HPDE6-E6E7 (cell line): Measurements from ENCODE around the gene ALG14.

ENCODE experiments used
- DNase-seq: peaks from one replicate; pipeline ENCODE4 v3.0.0; 2011; ENCODE audit warnings: missing footprints; ENCODE audit errors: extremely low spot score

Gene ALG14

DNA sequence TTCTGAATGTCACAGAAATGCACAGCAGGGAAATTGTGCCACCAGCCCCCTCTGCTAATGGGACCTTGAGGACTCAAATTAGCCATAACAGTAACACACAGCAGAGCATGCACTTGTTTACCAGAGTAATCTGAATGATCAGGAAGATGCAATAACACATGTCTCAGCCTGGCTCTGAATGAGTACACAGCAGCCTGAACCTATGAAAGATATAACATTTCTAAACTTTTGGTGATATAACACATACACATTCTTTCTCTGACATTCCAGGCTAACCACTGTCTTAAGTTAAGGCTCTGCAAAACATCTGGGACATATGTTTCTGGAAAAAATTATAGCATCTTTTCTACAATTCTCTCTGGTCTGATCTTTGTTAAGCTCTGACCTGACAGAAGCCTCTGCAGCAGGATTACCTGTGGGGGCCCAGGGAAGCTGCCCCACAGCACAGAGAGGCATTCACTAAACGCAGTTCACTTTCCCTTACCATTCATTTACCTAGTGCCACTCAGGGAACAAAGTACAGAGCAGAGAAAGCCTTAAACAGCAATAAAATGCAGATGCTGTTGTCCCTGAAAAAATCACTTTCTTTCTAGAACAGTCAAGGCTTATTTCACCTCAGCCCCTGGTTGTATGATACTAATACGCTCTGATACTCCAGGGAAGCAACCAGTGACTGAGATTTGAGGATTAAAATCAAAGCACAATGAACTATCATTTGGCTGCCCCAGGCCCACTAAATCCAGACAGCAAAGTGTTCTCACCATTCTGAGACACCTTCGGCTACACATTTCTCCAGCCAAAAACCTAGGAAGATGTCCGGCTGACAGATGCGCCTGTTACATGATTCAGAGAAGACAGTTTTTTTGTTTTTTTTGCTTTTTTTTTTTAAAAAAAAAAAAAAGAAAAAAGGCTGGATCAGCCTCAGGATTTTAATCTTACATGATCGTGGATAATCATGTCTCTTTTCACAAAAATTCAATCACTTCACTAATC is 91.9 kb downstream of the ALG14 start:
- DNase-seq: no peak

DNA sequence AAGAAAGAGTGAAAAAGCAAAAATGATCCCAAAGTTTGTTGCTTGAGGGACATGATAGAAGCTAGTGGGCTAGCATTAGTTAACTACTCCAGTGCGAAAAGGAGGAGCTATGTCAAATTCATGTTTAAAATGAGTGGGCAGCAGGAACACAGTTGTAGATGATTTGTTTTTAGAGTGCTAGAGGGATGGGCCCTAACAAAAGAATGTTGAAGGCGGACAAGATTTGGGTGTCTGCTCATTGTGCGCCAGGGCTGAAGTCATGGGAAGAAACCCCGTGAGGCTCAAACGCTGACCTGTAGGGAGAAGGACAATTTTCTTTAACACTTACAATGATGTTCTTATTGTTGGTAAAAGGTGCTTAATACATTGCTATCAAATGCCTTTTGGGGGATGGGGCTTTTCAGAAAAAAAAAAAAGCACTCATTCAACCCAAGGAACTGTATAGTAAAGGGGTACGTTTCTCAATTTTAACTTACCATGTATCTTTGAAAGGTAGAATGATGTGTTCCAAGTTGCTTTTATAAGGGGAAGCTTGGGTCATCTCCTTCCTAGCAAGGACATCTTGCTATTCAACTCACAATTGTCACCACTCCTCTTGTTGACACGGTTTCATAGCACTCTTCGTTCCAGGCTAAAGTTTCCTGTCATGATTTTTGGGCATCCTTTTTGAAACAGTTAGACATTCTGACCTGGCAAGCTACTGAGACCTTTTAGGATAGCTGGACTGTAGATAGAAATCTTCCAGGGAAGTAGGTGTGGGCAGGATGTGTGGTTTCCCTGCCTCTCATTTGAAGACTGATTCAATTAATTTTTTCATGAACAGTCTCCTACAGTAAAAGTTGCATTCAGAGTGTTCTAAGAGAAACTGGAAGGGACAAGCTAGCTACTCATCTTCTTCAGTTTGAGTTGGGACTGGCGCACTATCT is 92.8 kb downstream of the ALG14 start:
- no peak for DNase-seq

DNA sequence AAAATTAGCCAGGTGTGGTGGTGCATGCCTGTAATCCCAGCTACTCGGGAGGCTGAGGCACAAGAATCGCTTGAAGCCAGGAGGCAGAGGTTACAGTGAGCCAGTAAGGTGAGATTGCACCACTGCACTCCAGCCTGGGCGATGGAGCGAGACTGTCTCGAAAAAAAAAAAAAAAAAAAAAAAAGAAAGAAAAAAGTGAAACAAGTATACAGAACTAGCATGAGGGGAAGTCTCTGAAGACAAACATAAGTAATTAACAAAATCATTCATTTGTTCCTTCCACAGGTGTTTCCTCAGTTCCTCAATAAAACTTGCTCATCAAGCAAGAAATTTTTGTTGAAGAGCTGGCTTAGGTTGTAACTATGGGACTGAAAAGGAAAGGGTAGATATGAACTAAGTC is 93.6 kb downstream of the ALG14 start:
- no peak for DNase-seq

DNA sequence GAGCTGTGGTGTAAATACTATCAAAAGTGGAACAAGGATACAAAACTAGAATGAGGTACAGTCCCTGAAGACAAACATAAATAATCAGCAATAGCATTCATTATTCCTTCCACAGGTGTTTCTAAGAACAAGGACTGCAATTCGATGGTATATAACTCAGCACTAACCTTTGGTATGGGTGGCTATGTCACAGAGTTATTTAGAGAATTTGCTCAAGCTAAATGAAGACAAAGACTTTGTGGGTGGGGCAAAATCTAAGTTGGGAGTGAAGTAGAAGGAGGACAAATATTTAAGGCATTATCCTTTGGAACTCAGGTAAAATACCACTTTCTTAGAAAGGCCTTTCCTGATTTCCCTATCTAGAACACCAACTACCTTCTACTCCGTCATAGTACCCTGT is 94.3 kb downstream of the ALG14 start:
- DNase-seq: no peak

DNA sequence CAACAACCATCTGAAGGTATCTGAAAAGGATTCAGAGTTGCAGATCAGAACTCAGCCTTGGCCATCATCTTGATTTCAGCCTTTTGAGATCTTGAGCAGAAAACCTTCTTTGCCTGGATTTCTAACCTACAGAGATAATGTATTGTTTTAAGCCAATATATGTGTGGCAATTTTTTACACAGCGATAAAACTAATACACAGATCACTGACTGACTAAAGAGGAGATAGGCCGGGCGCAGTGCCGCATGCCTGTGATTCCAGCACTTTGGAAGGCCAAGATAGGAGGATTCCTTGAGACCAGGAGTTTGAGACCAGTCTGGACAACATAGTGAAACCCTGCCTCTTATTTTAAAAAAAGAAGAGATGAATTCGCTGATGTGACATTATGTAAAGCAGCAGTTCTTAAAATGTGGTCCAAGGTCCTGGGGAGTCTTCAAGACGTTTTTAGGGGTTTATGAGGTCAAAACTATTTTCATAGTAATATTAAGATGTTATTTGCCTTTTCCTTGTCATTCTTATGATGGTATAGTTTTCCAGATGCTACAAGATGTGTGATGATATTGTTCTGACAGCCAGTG is 95.7 kb downstream of the ALG14 start:
- DNase-seq: no peak

DNA sequence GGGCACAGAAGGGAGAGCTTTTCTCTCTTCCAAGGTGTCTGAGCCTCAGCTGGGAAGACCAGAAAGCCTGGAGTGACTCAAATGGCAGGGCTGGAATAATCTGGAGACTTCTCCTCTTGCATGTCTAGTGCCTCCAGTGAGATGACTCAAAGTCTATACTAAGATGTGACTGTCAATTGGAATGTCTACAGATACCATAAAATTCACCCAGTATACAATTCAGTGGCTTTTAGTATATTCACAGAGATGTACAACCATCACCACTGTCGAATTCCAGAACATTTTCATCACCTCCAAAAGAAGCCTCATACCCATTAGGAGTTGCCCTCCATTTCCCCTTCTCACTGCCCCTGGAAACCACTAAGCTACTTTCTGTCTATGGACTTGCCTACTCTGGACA is 97.9 kb downstream of the ALG14 start:
- no peak for DNase-seq

DNA sequence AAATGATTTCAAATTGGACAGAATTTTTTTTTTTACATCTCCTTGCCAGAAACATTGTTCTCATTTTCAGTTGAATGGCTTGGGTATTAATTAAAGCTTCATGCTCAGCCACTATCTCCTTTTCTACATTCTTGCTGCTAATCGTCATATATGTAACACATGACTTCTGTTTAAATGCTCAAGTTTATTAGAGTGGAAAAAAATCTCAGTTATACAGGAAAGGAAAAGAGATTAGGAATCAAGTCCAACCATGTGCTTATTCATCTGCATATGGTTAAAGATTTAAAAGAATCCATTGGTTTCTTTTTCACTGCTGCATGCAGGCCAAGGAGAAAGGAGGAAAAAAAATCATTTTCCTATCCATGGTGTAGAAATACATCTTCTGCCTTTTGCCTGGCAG is 98.5 kb downstream of the ALG14 start:
- no peak for DNase-seq

DNA sequence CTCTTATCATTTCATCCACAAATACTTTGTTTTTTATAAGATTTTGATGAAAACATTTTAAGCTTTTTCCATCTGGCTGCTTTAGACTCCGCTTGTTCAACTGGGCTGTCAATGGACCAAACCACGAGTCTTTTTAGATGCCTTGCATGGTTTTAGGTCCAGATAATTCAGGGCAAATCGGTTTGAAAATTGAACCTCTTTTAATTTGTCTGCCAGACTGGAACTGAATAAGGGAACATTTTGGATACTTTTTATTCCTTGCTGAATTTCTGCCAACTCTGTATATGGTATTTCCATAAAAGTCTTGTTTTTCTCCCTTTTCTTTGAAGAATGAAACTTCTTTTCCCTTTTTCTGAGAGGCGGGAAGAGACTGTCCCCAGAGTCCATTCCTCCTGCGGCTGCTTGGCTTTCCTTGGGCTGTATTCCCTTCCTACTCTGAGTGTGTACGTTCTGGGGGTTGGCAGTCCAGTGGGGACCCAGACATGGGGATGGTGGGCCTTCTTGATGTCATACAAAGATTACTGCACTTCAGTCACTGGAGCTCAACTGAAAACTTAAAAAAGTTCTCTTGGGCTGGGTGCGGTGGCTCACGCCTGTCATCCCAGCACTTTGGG is 99.3 kb downstream of the ALG14 start:
- no peak for DNase-seq

DNA sequence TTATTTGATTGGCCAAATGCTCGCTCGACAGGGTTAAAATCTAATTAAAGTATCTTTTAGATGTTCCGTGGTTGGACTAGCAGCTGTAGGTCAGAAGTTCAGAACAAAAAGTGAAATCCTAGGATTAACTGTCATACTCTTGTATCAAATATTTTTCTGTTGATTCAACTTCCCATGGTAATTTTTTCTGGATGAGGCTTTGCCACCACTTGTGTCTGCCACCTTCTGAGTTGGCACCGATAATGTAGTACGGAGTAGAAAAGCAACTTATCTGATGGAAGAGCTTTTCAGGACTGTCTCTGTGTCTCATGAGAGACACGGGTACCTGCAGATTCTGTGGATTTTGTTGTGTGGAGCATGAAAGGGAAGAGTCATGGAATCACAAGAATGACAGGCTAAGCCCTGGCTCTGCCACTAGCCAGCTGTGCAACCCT is 101.2 kb downstream of the ALG14 start:
- DNase-seq: peak; percentile 23

DNA sequence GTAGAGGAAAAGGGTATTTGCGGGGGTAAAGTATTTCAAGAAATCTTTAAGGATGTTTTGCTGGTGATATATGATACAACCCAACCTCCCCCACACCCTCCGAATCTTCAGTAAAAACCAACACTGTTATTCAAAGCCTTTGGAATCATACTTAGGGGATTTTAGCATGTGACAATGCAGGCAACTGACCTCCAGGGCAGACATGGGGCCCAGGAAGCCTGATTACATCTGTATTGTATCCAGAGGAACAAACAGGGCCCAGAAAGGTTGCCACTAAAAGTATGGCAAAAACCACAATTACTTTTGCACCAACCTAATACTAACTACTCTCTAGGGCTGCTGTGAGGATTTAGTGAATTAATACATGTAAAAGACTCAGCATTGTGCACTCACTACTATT is 102.0 kb downstream of the ALG14 start:
- DNase-seq: no peak

DNA sequence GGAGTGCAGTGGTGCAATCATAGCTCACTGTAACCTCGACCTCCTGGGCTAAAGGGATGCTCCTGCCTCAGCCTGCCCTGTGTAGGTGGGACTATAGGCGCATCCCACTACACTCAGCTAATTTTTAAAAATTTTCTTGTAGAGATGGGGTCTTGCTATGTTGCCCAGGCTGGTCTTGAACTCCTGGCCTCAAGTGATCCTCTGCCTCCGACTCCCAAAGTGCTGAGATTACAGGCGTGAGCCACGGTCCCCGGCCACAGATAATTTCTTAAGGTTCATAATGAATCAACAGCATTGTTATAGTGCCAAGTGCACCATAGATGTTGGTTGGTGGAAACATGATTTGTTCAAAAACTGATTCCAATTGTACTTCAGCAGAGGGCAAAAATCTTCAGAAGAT is 103.6 kb downstream of the ALG14 start:
- DNase-seq: no peak

DNA sequence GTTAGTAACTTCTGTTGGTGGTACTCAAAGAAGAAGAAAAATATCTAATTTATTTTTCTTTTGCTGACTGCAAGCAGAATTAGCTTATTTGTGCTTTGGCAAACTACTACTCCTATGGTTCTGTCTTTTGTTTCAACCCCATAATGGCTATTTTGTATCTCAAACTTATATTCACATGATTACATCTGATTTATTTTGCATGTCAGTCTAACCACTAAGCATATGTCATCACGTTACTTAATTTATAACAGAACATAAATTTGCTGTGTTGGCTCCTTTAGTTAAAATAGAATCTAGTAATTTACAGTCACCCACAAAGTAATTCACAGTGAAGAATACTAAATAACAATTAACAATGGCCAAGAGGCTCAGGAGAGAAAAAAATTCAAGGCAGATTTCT is 106.7 kb downstream of the ALG14 start:
- DNase-seq: no peak

DNA sequence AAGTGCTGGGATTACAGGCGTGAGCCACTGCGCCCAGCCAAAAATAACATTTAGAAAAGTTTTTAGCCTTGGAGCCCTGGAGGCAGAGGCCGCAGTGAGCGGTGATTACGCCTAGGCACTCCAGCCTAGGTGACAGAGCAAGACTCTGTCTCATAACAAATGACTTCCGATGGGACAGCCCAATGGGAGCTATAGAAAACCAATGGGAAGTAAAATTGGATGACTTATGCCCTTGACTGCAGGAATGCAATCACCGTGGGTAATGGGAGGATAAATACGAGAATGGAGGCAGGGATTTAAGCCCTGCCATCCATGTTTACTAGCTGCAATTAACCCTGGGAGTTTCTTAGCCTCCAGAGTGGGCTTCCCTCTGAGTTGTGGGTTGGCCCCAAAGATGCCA is 108.9 kb downstream of the ALG14 start:
- DNase-seq: no peak

DNA sequence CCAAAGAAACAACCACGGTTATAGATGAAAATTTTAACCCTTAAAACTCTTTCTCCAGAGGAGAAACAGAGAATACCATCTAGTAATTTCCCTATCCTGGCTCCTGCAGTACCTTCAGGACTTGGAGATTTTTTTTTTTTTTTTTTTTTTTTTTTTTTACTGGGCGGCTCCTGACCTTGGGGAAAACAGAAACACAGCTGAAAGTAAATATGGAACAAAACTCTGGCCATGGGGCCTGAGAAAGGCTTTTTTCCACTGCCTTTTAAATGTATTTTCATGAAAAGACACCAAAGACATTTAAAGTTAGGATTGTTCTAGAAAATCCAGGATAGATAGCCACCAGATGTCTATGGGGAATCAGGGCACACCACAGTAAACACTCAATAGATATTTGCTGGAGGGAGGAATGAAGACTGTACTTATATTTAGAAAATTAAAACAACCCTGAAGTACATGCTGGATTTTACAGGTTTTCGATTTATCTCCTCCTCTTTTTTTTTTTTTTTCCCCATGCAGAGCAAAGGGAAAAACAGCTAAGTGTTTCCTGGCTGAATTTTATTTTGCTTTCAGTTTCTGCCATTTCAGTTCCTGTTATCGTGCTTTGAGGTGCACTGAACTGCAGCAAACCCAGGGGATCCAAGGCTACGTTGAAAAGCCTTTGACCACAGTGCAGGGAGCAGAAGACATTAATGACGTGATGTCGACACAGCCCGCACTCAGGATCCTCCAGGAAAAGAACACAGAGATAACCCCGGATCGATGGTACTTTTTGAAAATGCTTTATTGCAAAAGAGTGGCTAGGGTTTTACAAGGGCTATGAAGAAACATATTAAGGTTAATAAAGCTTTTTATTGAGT is 110.1 kb downstream of the ALG14 start:
- DNase-seq: no peak

DNA sequence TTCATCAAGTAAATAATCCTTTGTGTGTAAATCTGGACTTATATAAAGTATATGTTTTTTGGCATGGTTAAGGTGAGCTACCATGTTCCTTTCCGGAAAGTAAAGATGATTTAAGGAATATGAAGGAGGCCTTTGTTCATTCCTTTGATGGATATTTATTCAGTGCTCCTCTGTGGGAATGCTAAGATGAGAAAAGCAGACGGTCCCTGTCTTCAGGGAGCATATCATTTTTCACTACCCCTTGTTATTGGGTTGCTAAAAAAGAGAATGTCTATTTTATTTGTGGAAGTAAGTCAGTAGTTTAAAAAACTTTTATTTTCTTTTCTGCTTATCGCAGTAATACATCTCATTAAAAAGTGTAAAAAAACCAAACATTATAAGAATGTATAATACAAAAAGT is 110.8 kb downstream of the ALG14 start:
- no peak for DNase-seq

DNA sequence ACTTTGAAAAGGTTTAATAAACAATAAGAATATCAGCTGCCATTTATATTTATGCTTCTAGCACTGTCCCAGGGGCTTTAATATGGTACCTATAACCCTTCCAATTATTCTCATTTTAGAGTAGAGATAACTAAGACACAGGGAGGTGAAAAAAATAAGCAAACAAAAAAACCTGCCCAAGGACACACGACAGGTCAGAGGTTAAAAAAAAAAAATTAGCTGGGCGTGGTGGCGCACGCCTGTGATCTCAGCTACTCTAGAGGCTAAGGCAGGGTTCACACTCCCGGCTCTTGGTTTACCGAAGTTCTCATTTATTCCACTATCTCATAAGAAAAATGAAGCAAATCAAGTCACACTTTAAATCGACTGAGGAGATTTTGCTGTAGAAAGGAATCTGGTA is 111.2 kb downstream of the ALG14 start:
- DNase-seq: no peak

DNA sequence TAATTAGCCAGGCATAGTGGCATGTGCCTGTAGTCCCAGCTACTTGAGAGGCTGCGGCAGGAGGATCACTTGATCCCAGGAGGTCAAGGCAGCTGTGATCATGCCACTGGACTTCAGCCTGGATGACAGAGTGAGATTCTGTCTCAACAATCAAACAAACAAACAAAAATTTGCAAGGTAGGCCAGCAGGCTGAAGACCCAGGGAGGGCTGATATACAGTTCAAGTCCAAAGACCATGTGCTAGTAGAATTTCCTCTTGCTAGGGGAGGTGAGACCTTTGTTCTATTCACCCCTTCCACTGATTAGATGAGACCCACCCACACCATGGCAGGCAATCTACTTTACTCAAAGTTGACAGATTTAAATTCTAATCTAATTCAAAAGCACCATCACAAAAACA is 114.7 kb downstream of the ALG14 start:
- DNase-seq: no peak

DNA sequence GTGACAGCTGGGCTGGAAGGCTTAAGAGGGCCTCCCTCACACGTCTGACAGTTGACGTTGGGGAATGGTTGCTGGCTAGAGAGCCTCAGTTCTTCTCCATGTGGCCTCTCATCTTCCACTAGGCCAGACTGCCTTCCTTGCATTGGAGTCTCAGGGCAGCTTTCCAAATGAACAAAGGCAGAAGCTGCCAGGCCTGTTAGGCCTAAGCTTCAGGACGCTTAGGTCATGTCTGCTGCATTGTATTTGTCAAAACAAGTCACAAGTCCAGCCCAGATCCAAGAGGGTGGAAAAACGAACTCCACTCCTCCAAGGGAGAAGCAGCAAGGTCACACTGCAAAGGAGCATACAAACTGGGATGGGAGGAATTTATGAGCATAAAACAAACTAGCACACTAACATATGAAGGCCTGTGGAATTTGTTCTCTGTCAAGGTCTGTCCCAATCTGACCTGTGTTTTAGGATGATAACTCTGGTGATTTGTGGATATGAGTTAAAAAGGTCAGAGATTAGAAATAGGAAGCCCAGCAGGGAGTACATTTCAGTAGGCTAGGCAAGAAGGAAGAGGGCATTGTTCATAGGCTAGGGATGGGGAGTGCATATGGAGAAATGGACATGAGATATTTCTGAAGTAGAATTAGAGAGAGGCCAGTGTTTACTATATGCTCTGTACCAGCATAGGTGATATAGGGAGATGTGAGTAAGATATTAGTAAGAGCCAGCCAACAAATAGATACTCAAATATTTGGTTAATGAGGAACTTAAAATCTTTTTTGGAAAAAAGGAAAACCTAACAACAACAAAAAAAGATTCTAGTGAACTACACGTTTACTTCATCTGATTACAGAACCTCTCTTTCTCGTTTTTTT is 116.8 kb downstream of the ALG14 start:
- no peak for DNase-seq

DNA sequence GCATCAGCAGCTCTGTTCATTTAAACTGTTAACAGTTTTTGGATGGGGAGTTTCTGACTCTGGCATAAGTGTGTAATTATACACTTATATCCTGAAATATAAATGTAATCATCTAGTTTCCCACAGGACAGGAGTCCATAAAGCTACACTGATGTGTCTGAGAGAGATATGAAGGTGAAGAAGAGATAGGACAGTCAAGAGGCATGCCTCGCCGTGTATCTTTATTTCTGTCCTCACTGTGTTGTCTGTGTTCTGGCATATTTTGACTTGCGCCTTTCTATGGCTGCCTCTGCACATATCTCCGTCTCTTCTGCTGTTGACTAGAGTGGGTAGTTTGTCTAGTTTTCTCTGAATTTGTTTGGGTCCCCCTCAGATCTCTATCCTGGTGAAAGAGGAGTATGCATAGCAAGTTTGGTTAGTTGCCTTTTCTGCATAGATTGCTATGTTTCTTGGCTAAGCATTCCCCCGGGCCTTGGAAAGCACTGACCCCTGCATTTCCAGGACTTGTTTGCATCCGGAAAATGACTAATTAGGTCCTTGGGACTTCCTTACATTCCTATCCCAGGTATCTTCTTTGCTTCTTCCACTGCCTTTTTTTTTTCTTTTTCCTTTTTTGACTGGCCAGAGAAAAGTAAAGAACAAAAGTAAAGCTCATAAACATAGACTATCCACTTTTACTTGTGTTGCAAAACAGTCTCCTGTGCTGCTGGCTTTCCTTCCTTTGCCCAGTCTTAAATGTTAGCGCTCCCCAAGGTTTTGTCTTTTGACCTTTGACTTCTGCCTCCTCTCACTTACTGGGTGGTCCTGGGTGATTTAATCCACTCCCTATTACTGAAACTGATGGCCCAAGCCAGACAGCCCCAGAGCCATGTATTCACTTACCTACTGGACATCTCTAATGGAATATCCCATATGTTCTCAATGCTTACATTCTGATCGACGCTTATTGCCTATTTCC is 118.2 kb downstream of the ALG14 start:
- no peak for DNase-seq
